SU-DHL-6 (cell line): ENCODE data around the gene SMURF1.

Experiments
- EZH2phosphoT487 ChIP-seq: fragments of 200-600 bp; sonication (generic), shearing (Covaris generic); conservative IDR thresholded peaks from 2 replicates; pipeline ENCODE4 v1.6.1; 2018; ENCODE audit warnings: mild to moderate bottlenecking, antibody characterized with exemption, low read length, moderate library complexity, mixed read lengths
- TF ChIP-seq, protein P1 (sequence below): fragments of 200-600 bp; sonication (generic); IDR thresholded peaks from one replicate; pipeline ENCODE4 v1.5.1; 2017; ENCODE audit warnings: antibody characterized with exemption, mild to moderate bottlenecking, low read length, moderate library complexity; ENCODE audit not compliant: insufficient read depth, poor library complexity, severe bottlenecking

DNA sequence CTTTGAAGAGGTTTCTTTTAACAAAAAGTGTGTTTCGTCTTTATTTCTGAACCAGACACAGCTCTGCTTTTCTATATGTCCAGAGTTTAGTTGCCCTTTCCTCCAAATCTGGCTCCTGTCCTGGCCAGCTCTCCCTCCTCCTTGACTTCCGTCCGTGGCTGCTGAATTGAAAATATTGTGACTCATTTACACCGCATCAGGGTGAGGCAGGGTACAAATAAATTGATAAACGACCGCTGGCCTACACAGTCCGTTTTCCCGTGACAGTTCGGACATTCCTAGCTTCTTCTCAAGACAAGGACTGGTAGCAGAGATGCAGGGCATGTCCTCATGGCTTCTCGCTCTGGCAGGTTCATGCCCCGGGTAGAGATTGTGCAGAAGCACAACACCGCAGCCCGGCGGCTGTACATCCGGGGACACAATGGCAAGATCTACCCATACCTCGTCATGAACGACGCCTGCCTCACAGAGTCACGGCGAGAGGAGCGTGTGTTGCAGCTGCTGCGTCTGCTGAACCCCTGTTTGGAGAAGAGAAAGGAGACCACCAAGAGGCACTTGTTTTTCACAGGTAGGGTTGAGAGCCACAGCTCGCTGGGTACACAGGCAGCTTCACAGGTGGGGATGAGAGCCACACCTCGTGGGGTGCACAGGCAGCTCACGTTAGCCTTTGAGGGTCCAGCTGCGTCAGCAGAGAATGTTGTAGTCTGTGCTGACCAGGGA lies 139.0 kb downstream of the SMURF1 start:
- TF ChIP-seq, protein P1, sequence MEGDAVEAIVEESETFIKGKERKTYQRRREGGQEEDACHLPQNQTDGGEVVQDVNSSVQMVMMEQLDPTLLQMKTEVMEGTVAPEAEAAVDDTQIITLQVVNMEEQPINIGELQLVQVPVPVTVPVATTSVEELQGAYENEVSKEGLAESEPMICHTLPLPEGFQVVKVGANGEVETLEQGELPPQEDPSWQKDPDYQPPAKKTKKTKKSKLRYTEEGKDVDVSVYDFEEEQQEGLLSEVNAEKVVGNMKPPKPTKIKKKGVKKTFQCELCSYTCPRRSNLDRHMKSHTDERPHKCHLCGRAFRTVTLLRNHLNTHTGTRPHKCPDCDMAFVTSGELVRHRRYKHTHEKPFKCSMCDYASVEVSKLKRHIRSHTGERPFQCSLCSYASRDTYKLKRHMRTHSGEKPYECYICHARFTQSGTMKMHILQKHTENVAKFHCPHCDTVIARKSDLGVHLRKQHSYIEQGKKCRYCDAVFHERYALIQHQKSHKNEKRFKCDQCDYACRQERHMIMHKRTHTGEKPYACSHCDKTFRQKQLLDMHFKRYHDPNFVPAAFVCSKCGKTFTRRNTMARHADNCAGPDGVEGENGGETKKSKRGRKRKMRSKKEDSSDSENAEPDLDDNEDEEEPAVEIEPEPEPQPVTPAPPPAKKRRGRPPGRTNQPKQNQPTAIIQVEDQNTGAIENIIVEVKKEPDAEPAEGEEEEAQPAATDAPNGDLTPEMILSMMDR = no peak
- TF ChIP-seq EZH2phosphoT487 = no peak
